GM21723 (cell line): ENCODE data around the gene PLCG2.

Experiments used
- ATAC-seq: cut with Tn5 transposase; IDR thresholded peaks from one replicate; pipeline ENCODE4 v1.9.1; 2021; ENCODE audit warnings: mild to moderate bottlenecking, moderate library complexity; ENCODE audit not compliant: unreplicated experiment

The PLCG2 gene

GRCh38 chr16:81838794-81839193 is 59.7 kb downstream of the PLCG2 start:
- peak; percentile 44 for ATAC-seq

DNA sequence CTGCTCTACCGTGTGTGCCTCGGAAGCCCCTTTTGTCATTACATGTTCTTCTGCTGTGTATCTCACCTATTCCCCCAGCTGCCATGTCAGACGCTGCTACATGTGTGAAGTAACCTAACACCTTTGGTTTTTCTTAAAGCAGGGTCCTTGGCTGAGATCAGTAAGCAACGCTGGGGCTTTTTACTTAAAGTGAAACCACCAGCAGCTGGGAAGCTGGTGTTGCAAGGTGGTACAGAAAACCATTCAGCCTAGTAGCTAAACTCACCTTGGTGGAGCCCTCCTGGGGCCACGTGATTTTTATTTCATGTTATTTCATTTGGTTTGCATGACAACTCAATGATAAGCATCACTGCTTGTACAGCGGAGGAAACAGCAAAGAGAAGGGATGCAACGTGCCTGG is 62.6 kb downstream of the PLCG2 start:
- peak; percentile 46 for ATAC-seq

DNA sequence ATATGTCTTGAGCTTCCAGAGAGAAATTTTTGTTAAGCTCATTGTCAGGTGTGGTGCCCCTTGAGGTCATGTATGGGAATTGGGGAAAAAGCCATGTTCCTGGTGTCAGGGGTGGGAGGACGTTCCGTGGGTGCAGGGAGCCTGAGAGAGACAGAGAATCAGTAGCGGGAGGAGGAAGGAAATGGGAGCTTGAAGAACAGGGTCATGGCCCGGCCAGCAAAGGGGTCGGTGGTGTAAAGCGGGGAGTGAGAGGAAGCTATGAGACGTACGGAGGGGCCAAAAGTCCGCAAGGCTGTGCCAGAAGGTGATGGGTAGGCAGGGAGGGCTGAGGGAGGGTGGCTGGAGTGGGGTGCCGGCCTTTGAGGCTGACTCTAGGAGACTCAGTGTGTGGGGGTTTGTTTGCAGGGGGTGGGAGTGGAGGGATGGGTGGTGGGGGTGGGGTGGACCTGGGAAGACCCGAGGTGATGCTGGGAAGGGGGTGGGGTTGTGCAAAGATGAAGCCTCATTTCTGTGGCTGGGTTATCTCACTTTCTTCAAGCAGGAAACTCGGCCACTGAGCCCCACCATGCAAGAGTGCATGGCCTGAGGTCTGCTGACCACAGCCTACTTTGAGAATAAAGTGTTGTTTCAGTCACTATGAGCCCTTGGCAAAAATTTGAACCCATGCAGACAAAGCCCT is 63.6 kb downstream of the PLCG2 start:
- no peak for ATAC-seq

DNA sequence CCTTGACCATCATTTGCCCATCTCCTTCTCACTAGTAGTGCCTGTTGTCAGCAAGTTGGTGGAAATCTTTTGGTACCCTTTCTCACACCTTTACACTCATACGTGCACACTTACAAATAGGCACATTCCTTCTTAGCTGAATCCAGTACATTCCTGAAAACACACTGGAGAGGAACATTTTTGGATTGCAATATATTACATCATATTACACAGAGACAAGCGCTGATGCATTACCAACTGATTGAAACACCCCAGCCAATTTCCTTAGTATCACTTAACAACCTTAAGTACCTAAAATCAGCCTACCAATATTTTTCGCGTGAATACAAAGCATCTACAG is 64.1 kb downstream of the PLCG2 start:
- ATAC-seq: no peak

DNA sequence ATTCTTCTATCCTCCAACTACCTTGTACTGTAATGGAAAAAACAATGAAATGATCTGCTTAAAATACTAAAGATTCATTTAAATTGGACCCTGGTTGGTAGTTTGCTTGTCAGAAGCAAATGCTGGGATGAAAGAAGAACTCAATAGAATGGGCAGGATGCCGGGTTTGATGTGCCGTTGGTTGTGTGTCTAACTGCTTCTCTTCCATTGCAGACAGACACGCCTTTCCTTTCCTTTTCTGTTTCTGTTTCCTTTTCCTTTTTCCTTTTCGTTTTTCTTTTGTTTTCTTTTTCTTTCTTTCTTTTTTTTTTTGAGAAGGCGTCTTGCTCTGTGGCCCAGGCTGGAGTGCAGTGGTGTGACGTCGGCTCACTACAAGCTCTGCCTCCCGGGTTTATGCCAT is 64.6 kb downstream of the PLCG2 start:
- no peak for ATAC-seq

GRCh38 chr16:81846105-81846504 is 67.0 kb downstream of the PLCG2 start:
- ATAC-seq: no peak

- no peak for ATAC-seq
Measured at GRCh38 chr16:81848306-81848853, 69.3 kb downstream of the PLCG2 start.

DNA sequence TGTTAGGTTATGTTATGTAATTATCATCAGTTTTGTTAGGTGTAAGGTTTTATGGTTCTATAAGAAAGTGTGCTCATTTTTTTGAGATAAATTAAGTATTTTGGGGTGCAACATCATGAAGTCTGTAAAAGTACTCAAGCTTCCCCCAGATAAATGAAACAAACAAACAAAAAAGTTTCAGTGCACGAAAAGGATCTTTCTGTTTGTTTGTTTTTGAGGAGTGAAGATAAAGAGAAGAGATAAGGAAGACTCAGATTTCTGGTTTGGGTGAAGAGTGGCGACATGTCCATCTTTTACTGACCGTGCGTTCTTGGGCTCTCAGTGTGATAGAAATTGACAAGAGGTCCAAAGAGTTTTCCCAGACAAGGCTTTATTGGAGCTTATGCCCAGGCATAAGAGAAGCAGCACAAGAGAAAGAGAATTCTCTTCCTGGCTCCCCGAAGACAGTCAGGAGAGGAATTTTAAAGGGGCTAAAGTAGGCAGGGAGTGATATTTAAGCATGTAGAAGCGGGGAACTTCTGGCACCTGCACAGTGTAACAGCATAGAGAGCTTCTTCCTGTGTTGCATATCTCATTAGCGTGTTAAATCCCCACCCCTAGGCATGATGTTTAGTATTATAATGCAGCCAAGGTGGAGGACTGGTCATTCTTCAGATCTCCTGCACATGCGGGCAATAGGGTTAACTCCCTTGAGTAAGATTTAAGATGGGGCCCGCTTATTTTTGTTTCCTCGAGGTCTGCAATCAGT is 71.3 kb downstream of the PLCG2 start:
- ATAC-seq: no peak

GRCh38 chr16:81852347-81852746 is 73.3 kb downstream of the PLCG2 start:
- no peak for ATAC-seq

DNA sequence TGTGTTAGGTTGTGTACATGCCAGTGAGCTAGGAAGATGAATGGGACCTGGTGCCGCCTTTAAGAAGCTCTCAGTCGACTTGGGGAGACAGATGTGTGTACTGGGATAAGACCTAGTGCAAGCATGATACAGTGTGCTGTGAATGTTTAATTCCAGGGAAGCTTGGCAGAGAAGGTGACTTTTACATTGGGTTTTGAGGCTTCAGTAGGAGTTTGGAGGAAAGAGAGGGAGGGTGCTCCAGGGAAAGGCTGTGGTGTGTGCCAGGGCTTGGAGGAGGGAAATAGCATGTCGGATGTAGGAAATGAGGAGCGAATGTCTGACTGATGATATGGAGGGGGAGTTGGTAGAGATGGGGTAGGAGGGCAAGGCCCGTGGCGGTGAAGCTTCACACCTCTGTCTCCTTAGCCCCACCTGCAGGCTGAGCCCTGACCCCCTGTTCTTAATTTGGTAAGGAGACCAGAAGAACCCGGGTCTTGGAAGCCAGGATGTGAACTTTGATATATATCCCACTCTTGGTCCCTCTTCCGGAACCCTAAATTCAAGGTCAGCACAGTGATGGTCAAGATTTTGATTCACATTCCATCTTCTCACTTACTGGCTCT is 76.6 kb downstream of the PLCG2 start:
- ATAC-seq: no peak

DNA sequence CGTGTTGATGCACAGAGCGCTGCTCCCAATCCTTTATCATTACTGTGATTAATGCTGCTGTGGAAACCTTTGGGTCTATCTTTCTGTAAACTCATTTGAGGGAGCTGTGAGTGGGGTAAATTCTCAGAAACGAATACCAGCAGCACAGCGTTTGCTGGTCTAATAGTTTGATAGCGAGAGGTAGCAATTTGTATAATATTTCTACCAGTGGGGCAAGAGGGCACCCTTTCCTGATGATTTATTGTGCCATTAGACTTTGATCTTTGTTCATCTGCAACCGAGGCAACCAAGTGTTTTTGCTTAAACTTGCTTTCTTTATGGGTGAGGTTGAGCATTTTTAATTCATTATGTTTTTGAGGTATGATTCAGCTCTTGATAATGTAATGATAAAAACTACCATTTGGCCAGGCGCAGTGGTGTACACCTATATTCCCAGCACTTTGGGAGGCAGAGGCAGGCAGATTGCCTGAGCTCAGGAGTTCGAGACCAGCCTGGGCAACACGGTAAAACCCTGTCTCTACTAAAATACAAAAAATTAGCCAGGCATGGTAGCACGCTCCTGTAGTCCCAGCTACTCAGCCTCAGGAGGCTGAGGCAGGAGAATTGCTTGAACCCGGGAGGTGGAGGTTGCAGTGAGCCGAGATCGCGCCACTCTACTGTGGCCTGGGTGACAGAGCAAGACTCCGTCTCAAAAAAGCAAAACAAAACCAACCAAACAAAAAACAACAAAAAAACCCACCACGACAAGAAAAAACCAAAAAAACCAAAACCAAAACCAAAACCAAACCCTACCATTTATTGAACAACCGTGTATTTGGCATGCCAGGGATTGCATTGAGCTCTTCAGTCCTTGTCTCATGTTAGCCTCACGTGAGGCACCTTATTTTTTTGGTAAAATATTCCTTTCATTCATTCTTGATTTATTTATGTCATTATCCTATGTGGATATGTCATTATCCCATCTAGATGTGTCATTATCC is 81.5 kb downstream of the PLCG2 start:
- no peak for ATAC-seq

- ATAC-seq: no peak
Measured at GRCh38 chr16:81861503-81861902, 82.4 kb downstream of the PLCG2 start.

DNA sequence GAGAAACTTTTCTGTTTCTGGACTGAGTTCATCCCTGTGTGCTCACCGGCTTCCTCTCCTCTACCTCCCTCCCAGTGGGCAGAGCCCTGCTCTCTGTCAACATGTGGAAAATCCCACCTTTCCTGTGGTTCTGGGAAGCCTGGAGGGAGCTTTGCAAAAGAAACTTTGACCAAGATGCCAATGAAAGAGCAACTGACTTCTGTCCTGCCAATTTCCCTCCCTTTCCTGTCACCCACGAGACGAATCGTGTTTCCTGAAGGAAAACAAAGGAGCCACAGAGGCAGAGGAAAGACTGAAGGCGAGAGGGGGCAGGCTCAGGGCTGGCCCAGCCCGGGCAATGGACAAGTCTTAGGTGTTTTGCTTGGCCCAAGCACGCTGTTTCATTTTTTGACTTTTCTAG is 82.8 kb downstream of the PLCG2 start:
- no peak for ATAC-seq

- ATAC-seq: peak; percentile 83
Measured at GRCh38 chr16:81863630-81864352, 84.7 kb downstream of the PLCG2 start.

DNA sequence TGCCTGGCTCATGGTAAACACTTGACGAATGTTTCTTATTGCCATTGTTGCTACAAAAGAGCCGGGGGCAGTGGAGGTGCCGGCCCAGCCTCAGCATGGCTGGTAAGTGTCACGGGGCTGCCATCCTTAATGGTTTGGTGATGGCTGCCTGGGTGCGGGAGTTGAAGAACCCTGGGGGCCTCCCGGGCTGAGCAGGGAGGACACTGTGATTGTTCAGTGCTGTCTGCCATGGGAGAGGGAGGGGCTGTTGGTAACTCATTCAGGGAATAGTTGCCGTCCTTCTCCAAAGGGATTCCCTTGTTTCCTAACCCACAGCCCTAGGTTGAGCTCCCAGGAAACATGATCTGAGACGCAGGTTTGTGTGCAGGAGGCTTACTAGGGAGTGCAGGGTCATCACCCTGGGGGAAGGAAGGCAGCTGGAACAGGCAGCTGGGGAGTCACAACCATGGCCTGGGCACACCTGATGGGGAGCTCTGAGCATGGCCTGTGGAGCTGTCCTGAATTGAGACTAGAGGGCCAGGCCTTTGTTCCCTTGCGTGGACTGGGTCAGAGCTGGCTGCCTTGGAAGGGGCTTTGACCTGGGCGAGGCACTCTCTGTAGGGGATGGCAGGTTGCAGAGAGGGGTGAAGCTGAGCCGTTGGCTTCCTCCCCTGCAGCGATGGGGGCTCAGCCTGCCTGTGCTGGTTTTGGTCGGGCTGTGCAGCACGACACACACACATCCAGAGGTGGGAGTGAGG is 85.7 kb downstream of the PLCG2 start:
- ATAC-seq: no peak

DNA sequence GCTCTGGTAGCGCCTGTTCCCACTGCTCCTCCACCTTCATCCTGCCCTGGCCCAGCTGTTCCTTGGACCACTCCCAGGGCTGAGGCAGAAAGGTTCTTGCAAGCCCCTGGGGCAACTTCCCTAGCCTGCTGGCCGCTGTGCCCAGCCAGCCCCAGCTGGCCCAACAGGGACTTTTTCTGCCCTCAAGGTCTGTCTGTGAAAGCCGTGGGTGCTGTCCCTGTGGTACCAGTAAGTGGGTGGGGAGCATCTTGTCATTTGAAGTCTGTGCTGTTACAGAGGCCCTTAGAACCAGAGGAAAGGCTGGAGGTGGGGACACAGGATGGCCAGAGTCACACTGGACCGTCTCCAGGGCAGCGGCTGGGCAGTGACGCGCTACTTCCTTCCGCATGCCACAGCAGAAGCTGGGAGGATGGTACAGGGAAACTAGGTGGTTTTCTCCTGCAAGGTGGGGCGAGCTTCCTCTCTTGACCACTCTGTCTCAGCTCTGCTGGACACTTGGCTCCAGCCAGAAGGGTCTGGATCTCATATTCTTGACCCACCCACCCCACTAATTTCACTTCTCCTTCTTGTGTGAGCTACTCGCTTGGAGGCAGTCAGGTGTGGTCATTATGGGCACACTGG is 87.8 kb downstream of the PLCG2 start:
- peak; percentile 43 for ATAC-seq

- ATAC-seq: no peak
Measured at GRCh38 chr16:81868057-81868748, 89.1 kb downstream of the PLCG2 start.

- no peak for ATAC-seq
Measured at GRCh38 chr16:81869326-81869725, 90.2 kb downstream of the PLCG2 start.
